H1 (cell line): Measurements from ENCODE around the gene KCNE4. TPM values are rescaled to one million over a fixed set of nuclear protein-coding genes. Genes with fewer than 3 reads are reported as not detected.

ENCODE experiments used
- CTCF ChIA-PET: fragments of 300-600 bp; sonication (Branson Sonifier 250); formaldehyde crosslinking; loops from one replicate; lab custom pipeline; 2021; ENCODE audit not compliant: partially characterized antibody; lab: Charles Lee
- POLR2A ChIA-PET: fragments of 300-600 bp; sonication (Branson Sonifier 250); formaldehyde crosslinking; loops from one replicate; lab custom pipeline; 2021; ENCODE audit warnings: inconsistent platforms; ENCODE audit not compliant: partially characterized antibody; lab: Charles Lee
- DNase-seq, 2 experiments: peaks; one replicate each; pipeline versions ENCODE4 v3.0.0 to v3.0.0-alpha.2; 2010 to 2022; ENCODE audit warnings: low spot score in 2 of 2, low read depth in 1 of 2, mixed read lengths in 1 of 2
- FAIRE-seq: peaks from 2 replicates; lab custom pipeline; 2011; peaks lifted over from hg19 to GRCh38; lab: Jason Lieb, UNC
- H2AFZ ChIP-seq: 2 replicates; pipeline ENCODE4 v1.8.1; 2012; ENCODE audit warnings: low read length, inconsistent platforms
- H2AK5ac ChIP-seq: 2 replicates; pipeline ENCODE4 v1.6.1; 2013; ENCODE audit warnings: low read depth, low read length
- H2BK120ac ChIP-seq: replicated peaks from 2 replicates; pipeline ENCODE3; 2013; ENCODE audit warnings: low read depth, low read length, inconsistent platforms
- H2BK12ac ChIP-seq: 2 replicates; pipeline ENCODE4 v1.6.1; 2013; ENCODE audit warnings: low read depth, low read length
- H2BK15ac ChIP-seq: 2 replicates; pipeline ENCODE4 v1.6.1; 2013; ENCODE audit warnings: low read length
- H2BK20ac ChIP-seq: 2 replicates; pipeline ENCODE4 v1.6.1; 2013; ENCODE audit warnings: low read length
- H2BK5ac ChIP-seq: 2 replicates; pipeline ENCODE4 v1.6.1; 2013; ENCODE audit warnings: low read depth, low read length
- H3K14ac ChIP-seq: 2 replicates; pipeline ENCODE4 v1.6.1; 2013; ENCODE audit warnings: inconsistent platforms; ENCODE audit not compliant: insufficient read length
- H3K18ac ChIP-seq: 2 replicates; pipeline ENCODE4 v1.6.1; 2013; ENCODE audit warnings: low read length; ENCODE audit errors: extremely low read depth
- H3K23ac ChIP-seq: 2 replicates; pipeline ENCODE4 v1.6.1; 2013; ENCODE audit warnings: inconsistent platforms; ENCODE audit not compliant: insufficient read length
- H3K23me2 ChIP-seq: 2 replicates; pipeline ENCODE4 v1.6.1; 2013; ENCODE audit warnings: low read depth, low read length
- H3K27ac ChIP-seq: 2 replicates; pipeline ENCODE4 v1.6.1; 2011; ENCODE audit warnings: low read depth, low read length, inconsistent platforms
- H3K27me3 ChIP-seq, 4 experiments: replicated peaks in 1 of 4; 1 replicate in 1 of 4; 2 replicates in 3 of 4; pipeline versions ENCODE4 v1.6.1 to v1.8.1; 2011 to 2013; ENCODE audit warnings: low read length in 3 of 4, mild to moderate bottlenecking in 3 of 4, inconsistent platforms in 2 of 4, mixed read lengths in 2 of 4, moderate library complexity in 1 of 4; ENCODE audit not compliant: control insufficient read depth in 3 of 4, insufficient read depth in 3 of 4; ENCODE audit errors: extremely low read depth in 1 of 4
- H3K36me3 ChIP-seq, 4 experiments: 2 replicates each; pipeline versions ENCODE4 v1.6.1 to v1.8.1; 2011 to 2013; ENCODE audit warnings: mild to moderate bottlenecking in 4 of 4, low read length in 3 of 4, moderate library complexity in 2 of 4, control low read depth in 1 of 4, inconsistent platforms in 1 of 4; ENCODE audit not compliant: insufficient read depth in 4 of 4, control insufficient read depth in 2 of 4
- H3K4ac ChIP-seq: replicated peaks from 2 replicates; pipeline ENCODE3; 2013; ENCODE audit warnings: low read length, low read depth, mixed read lengths, inconsistent platforms; ENCODE audit not compliant: insufficient read length
- H3K4me1 ChIP-seq, 4 experiments: replicated peaks in 1 of 4; 1 replicate in 1 of 4; 2 replicates in 3 of 4; pipeline versions ENCODE4 v1.6.1 to v1.8.1; 2011 to 2013; ENCODE audit warnings: low read length in 3 of 4, inconsistent platforms in 2 of 4, mixed read lengths in 1 of 4; ENCODE audit not compliant: insufficient read depth in 4 of 4, control insufficient read depth in 3 of 4
- H3K4me2 ChIP-seq, 2 experiments: 2 replicates each; pipeline versions ENCODE4 v1.6.1 to v1.8.1; 2011 to 2013; ENCODE audit warnings: low read depth in 2 of 2, low read length in 2 of 2, control low read depth in 1 of 2, inconsistent platforms in 1 of 2, mild to moderate bottlenecking in 1 of 2; ENCODE audit not compliant: insufficient read depth in 1 of 2
- H3K4me3 ChIP-seq, 4 experiments: fragments of 200-600, 300-600 bp in 1 of 4; sonication (generic), shearing (Covaris generic), sonication (Bioruptor Twin) in 1 of 4; 2 replicates each; pipeline versions ENCODE4 v1.5.1 to v1.8.1; 2011 to 2016; ENCODE audit warnings: low read length in 4 of 4, low read depth in 3 of 4, control low read depth in 2 of 4, inconsistent platforms in 2 of 4, mild to moderate bottlenecking in 2 of 4, mixed read lengths in 1 of 4, moderate library complexity in 1 of 4; ENCODE audit not compliant: insufficient read depth in 2 of 4; ENCODE audit errors: extremely low read depth in 1 of 4
- H3K56ac ChIP-seq: replicated peaks from 2 replicates; pipeline ENCODE3; 2013; ENCODE audit warnings: low read depth, mild to moderate bottlenecking, mixed read lengths, low read length, inconsistent platforms; ENCODE audit not compliant: insufficient read length
- H3K79me1 ChIP-seq: 2 replicates; pipeline ENCODE4 v1.6.1; 2013; ENCODE audit warnings: low read depth, low read length, control low read depth
- H3K79me2 ChIP-seq, 2 experiments: 2 replicates each; pipeline versions ENCODE4 v1.6.1 to v1.8.1; 2012 to 2013; ENCODE audit warnings: low read length in 2 of 2, mild to moderate bottlenecking in 2 of 2, inconsistent platforms in 1 of 2; ENCODE audit not compliant: insufficient read depth in 2 of 2, control insufficient read depth in 1 of 2
- H3K9ac ChIP-seq, 4 experiments: replicated peaks in 1 of 4; 1 replicate in 1 of 4; 2 replicates in 3 of 4; pipeline versions ENCODE4 v1.6.1 to v1.8.1; 2011 to 2013; ENCODE audit warnings: low read depth in 3 of 4, low read length in 3 of 4, control low read depth in 2 of 4, mild to moderate bottlenecking in 2 of 4, moderate library complexity in 2 of 4, inconsistent platforms in 1 of 4; ENCODE audit errors: extremely low read depth in 1 of 4
- H3K9me3 ChIP-seq, 2 experiments: 2 replicates each; pipeline versions ENCODE4 v1.6.1 to v1.8.1; 2012 to 2013; ENCODE audit warnings: mild to moderate bottlenecking in 2 of 2, moderate library complexity in 2 of 2, control low read depth in 1 of 2, inconsistent platforms in 1 of 2, low read depth in 1 of 2, low read length in 1 of 2, mixed read lengths in 1 of 2; ENCODE audit not compliant: insufficient read depth in 2 of 2
- H4K20me1 ChIP-seq, 2 experiments: replicated peaks in 1 of 2; 2 replicates each; pipeline versions ENCODE3 to v1.8.1; 2011 to 2013; ENCODE audit warnings: inconsistent platforms in 2 of 2, low read length in 2 of 2, mild to moderate bottlenecking in 1 of 2; ENCODE audit not compliant: insufficient read depth in 2 of 2, control insufficient read depth in 1 of 2
- H4K5ac ChIP-seq: 2 replicates; pipeline ENCODE4 v1.6.1; 2013; ENCODE audit warnings: low read length, low read depth, mixed read lengths, inconsistent platforms; ENCODE audit not compliant: insufficient read length
- H4K8ac ChIP-seq: 2 replicates; pipeline ENCODE4 v1.8.0; 2013; ENCODE audit warnings: mild to moderate bottlenecking, moderate library complexity, low read length, inconsistent platforms; ENCODE audit not compliant: insufficient read depth; ENCODE audit errors: extremely low read depth
- H4K91ac ChIP-seq: replicated peaks from 2 replicates; pipeline ENCODE3; 2013; ENCODE audit warnings: low read length, mixed read lengths, inconsistent platforms; ENCODE audit not compliant: insufficient read length
- EP300 ChIP-seq, 2 experiments: IDR thresholded peaks; 1 replicate in 1 of 2; 2 replicates in 1 of 2; pipeline ENCODE4 v1.6.1; 2011 to 2012; ENCODE audit warnings: low read depth in 2 of 2, low read length in 2 of 2, mild to moderate bottlenecking in 2 of 2, borderline replicate concordance in 1 of 2, inconsistent platforms in 1 of 2, moderate library complexity in 1 of 2
- GTF2F1 ChIP-seq: IDR thresholded peaks from 2 replicates; pipeline ENCODE4 v1.6.1; 2012; ENCODE audit warnings: low read depth, low read length, improper control_type of control experiment, borderline replicate concordance
- SRF ChIP-seq: IDR thresholded peaks from 2 replicates; pipeline ENCODE4 v1.6.1; 2011; ENCODE audit warnings: mild to moderate bottlenecking, low read depth, low read length, moderate library complexity
- TBP ChIP-seq: IDR thresholded peaks from 2 replicates; pipeline ENCODE4 v1.6.1; 2011; ENCODE audit warnings: low read depth, low read length, improper control_type of control experiment
- WGBS, 2 experiments: shearing (Covaris generic) in 1 of 2; methylation state at CpG; one replicate each; pipeline versions ENCODE4 v1.1.6 to v1.1.7; 2013 to 2015; ENCODE audit warnings: low lambda C conversion rate in 2 of 2, mixed read lengths in 2 of 2, inconsistent platforms in 1 of 2, low coverage in 1 of 2, missing lambda C conversion rate in 1 of 2; ENCODE audit not compliant: insufficient replicate concordance in 2 of 2, insufficient coverage in 1 of 2, insufficient read length in 1 of 2; ENCODE audit errors: extremely low coverage in 1 of 2, missing lambda C conversion rate in 1 of 2; 5-methylcytosine and 5-hydroxymethylcytosine counted together
- polyA plus RNA-seq, 7 experiments: library from polyadenylated mRNA; depleted of rRNA in 3 of 7; stranded (reverse) in 5 of 7; unstranded in 2 of 7; fragments of >200 nt in 5 of 7; fragments of 200-250 nt in 2 of 7; gene quantifications; 1 replicate in 5 of 7; 2 replicates in 1 of 7; 4 replicates in 1 of 7; pipeline versions ENCODE4 v1.2.1 to v1.2.3, GENCODE V29; 2011 to 2013; ENCODE audit warnings: missing spikeins in 2 of 7, mixed read lengths in 2 of 7
- total RNA-seq: library from RNA; stranded (reverse); fragmentation: NEBNext Ultra II Directional; extraction: Animal tissue kit (Norgen Biotek cat#: 25700); gene quantifications from 2 replicates; pipeline ENCODE4 v1.2.1, GENCODE V29; 2021

The KCNE4 gene
- total and polyA plus RNA-seq, 2 of the 8 experiments (the other 6 are each of a cell fraction or from before 2014, with no cell fraction given), result 0.08 to 0.09 TPM

GRCh38 chr2:223079378-223079777 is 27.4 kb downstream of the KCNE4 start:
- H3K56ac ChIP-seq, result no peak overlapping the region
- H3K27ac ChIP-seq, result no peak overlapping the region
- H2BK120ac ChIP-seq, result no peak overlapping the region
- H2BK12ac ChIP-seq, result no peak overlapping the region
- no peak overlapping the region for H3K4ac ChIP-seq
- no peak overlapping the region for H2BK15ac ChIP-seq
- H3K9ac ChIP-seq, result no peak overlapping the region
- no peaks in the 10 kb centered on the region for H3K27me3 ChIP-seq
- no peak overlapping the region for H3K4me2 ChIP-seq
- H2BK5ac ChIP-seq, result no peak overlapping the region
- H4K91ac ChIP-seq, result no peak overlapping the region
- H3K79me1 ChIP-seq, result no peaks in the 10 kb centered on the region
- no peaks in the 10 kb centered on the region for H3K4me1 ChIP-seq
- TF ChIP-seq GTF2F1 (no peak), EP300 (IDR thresholded peaks at IDR 0.05; ENCODE audit: borderline replicate concordance in 1 of 2, low read depth in 2 of 2, low read length in 2 of 2) (no peak), SRF (no peak), TBP (no peak)
- H3K18ac ChIP-seq, result no peak overlapping the region
- 86% methylated on average over 2 of the region's 2 CpGs; no CpG with 5 or more reads in 1 of the 2 experiments for WGBS, 2 experiments
- H4K5ac ChIP-seq, result no peak overlapping the region
- POLR2A ChIA-PET, result no interaction called here
- H3K23ac ChIP-seq, result no peak overlapping the region
- H4K8ac ChIP-seq, result no peak overlapping the region
- H3K79me2 ChIP-seq, result no peaks in the 10 kb centered on the region
- no peak overlapping the region for H2BK20ac ChIP-seq
- no peaks in the 10 kb centered on the region for H4K20me1 ChIP-seq
- H2AFZ ChIP-seq, result no peak overlapping the region
- no peak for DNase-seq
- CTCF ChIA-PET, result interaction anchor here (1.3 kb wide), 1 partner anchor 13 kb away, joined by 4 read pairs; no protein-coding TSS in a partner anchor
- no peak overlapping the region for H3K4me3 ChIP-seq
- no peak overlapping the region for H3K14ac ChIP-seq
- no peak for FAIRE-seq
- no peaks in the 10 kb centered on the region for H3K23me2 ChIP-seq
- H3K36me3 ChIP-seq, result no peaks in the 10 kb centered on the region
- H3K9me3 ChIP-seq, result no peaks in the 10 kb centered on the region
- H2AK5ac ChIP-seq, result no peak overlapping the region
